Brain pericyte (primary cell): ENCODE results near the gene L3HYPDH.
"Not testable (repeated sequence)": the region's sequence is repeated elsewhere in the genome, so short reads cannot be mapped to it uniquely, and the experiment has no call there.

Source experiments
- DNase-seq: peaks from one replicate; pipeline ENCODE4 v3.0.0-alpha.2; 2012; ENCODE audit warnings: low read depth, low spot score

Gene L3HYPDH

GRCh38 chr14:59478540-59478939 is 5.7 kb downstream of the L3HYPDH start:
- DNase-seq = no peak

- no peak for DNase-seq
Observed at GRCh38 chr14:59475709-59476108, 8.5 kb downstream of the L3HYPDH start.

GRCh38 chr14:59474172-59474571 is 10.0 kb downstream of the L3HYPDH start:
- DNase-seq = no peak

- DNase-seq = no peak
Observed at GRCh38 chr14:59465316-59466135, 18.7 kb downstream of the L3HYPDH start, which contains the start of gene GPR135. GPR135 (minus strand) TSS chr14:59465380; CDS start chr14:59465226, 154 bp downstream.

GRCh38 chr14:59464486-59465315 is 19.5 kb downstream of the L3HYPDH start:
- DNase-seq = no peak

GRCh38 chr14:59463787-59464485 is 20.3 kb downstream of the L3HYPDH start:
- DNase-seq = no peak

- no peak for DNase-seq
Observed at GRCh38 chr14:59461891-59462290, 22.3 kb downstream of the L3HYPDH start.

- DNase-seq = no peak
Observed at GRCh38 chr14:59460378-59460777, 23.8 kb downstream of the L3HYPDH start.

GRCh38 chr14:59458486-59458885 is 25.7 kb downstream of the L3HYPDH start:
- DNase-seq = no peak

- DNase-seq = no peak
Observed at GRCh38 chr14:59455411-59455810, 28.8 kb downstream of the L3HYPDH start.

GRCh38 chr14:59454139-59454538 is 30.1 kb downstream of the L3HYPDH start:
- DNase-seq = no peak

GRCh38 chr14:59451849-59452248 is 32.4 kb downstream of the L3HYPDH start:
- DNase-seq = no peak

- no peak for DNase-seq
Observed at GRCh38 chr14:59450716-59451115, 33.5 kb downstream of the L3HYPDH start.

- DNase-seq = not testable (repeated sequence)
Observed at GRCh38 chr14:59448673-59449072, 35.5 kb downstream of the L3HYPDH start.

- DNase-seq = no peak
Observed at GRCh38 chr14:59439256-59439965, 44.8 kb downstream of the L3HYPDH start.

GRCh38 chr14:59438195-59438647 is 46.0 kb downstream of the L3HYPDH start:
- DNase-seq = no peak

GRCh38 chr14:59435987-59436386 is 48.2 kb downstream of the L3HYPDH start:
- DNase-seq = no peak

GRCh38 chr14:59435101-59435500 is 49.1 kb downstream of the L3HYPDH start:
- DNase-seq = no peak

GRCh38 chr14:59429790-59430189 is 54.4 kb downstream of the L3HYPDH start:
- no peak for DNase-seq

GRCh38 chr14:59428581-59429012 is 55.6 kb downstream of the L3HYPDH start:
- DNase-seq = no peak
